K562 (cell line): ENCODE results near the gene SMC5. TPM values are rescaled to one million over a fixed set of nuclear protein-coding genes. Genes with fewer than 3 reads are reported as not detected.

ENCODE experiments used
- ATAC-seq: fragments of 200-7000 bp; cut with Tn5 transposase; 3 replicates; pipeline ENCODE4 v1.9.1; 2020; ENCODE audit warnings: moderate library complexity
- BruUV-seq: library from RNA; stranded (reverse); fragments of 400-500 nt; replicated peaks from 2 replicates; lab custom pipeline; 2021; lab: Mats Ljungman, UMichigan
- CTCF ChIA-PET: fragments of 300-600 bp; formaldehyde crosslinking; extraction: SDS; loops from one replicate; lab custom pipeline; 2021; ENCODE audit warnings: low intra/inter-chr PET ratio; lab: Yijun Ruan, JAX
- POLR2A ChIA-PET: fragments of 300-600, 350-650 bp; sonication (Branson Sonifier 250); formaldehyde crosslinking; extraction: SDS; loops from one replicate; lab custom pipeline; 2021; ENCODE audit warnings: antibody characterized with exemption, inconsistent platforms; lab: Yijun Ruan, JAX
- DNase-seq, 4 experiments: peaks; one replicate each; pipeline versions ENCODE4 v3.0.0 to v3.0.0-alpha.2; 2011 to 2018; ENCODE audit warnings: low spot score in 3 of 4, mixed read lengths in 3 of 4; ENCODE audit errors: extremely low read depth in 1 of 4
- FAIRE-seq: peaks from 2 replicates; lab custom pipeline; 2011; peaks lifted over from hg19 to GRCh38; lab: Jason Lieb, UNC
- H2AFZ ChIP-seq: 2 replicates; pipeline ENCODE4 v1.6.0; 2011; ENCODE audit warnings: low read depth, low read length, control low read depth, inconsistent platforms
- H3K27ac ChIP-seq: fragments of 200-600 bp; 3 replicates; pipeline ENCODE4 v1.8.0; 2011; ENCODE audit warnings: low read depth, mild to moderate bottlenecking, control low read depth, inconsistent platforms, low read length, moderate library complexity, mixed read lengths; ENCODE audit errors: extremely low read depth
- H3K27me3 ChIP-seq, 2 experiments: fragments of 300-600 bp in 1 of 2; 2 replicates in 1 of 2; 3 replicates in 1 of 2; pipeline versions ENCODE4 v1.6.0 to v1.8.0; 2011; ENCODE audit warnings: inconsistent platforms in 2 of 2, low read length in 2 of 2, mild to moderate bottlenecking in 1 of 2, mixed read lengths in 1 of 2, moderate library complexity in 1 of 2; ENCODE audit not compliant: control insufficient read depth in 2 of 2, insufficient read depth in 2 of 2
- H3K36me3 ChIP-seq: fragments of 300-600 bp; 3 replicates; pipeline ENCODE4 v1.8.0; 2011; ENCODE audit warnings: mild to moderate bottlenecking, low read length, inconsistent platforms; ENCODE audit not compliant: control insufficient read depth, insufficient read depth
- H3K4me1 ChIP-seq, 2 experiments: fragments of 200-600 bp in 1 of 2; replicated peaks in 1 of 2; 2 replicates in 1 of 2; 3 replicates in 1 of 2; pipeline versions ENCODE4 v1.5.1 to v1.8.0; 2011; ENCODE audit warnings: inconsistent platforms in 2 of 2, low read length in 2 of 2, mild to moderate bottlenecking in 1 of 2, mixed read lengths in 1 of 2, moderate library complexity in 1 of 2; ENCODE audit not compliant: control insufficient read depth in 2 of 2, insufficient read depth in 2 of 2
- H3K4me2 ChIP-seq: 2 replicates; pipeline ENCODE4 v1.6.1; 2011; ENCODE audit warnings: low read length, control low read depth, inconsistent platforms, mixed read lengths; ENCODE audit not compliant: insufficient read depth
- H3K4me3 ChIP-seq: fragments of 200-600 bp; sonication (generic), shearing (Covaris generic); 2 replicates; pipeline ENCODE4 v1.5.1; 2016; ENCODE audit warnings: control low read depth, inconsistent platforms
- H3K79me2 ChIP-seq: fragments of 200-600 bp; 3 replicates; pipeline ENCODE4 v1.8.0; 2011; ENCODE audit warnings: low read length, inconsistent platforms; ENCODE audit not compliant: control insufficient read depth, insufficient read depth
- H3K9ac ChIP-seq, 2 experiments: 2 replicates each; pipeline versions ENCODE4 v1.6.0 to v1.6.1; 2011; ENCODE audit warnings: low read depth in 2 of 2, low read length in 2 of 2, control low read depth in 1 of 2, inconsistent platforms in 1 of 2, mild to moderate bottlenecking in 1 of 2, mixed read lengths in 1 of 2; ENCODE audit not compliant: insufficient read depth in 1 of 2
- H3K9me1 ChIP-seq: one replicate; pipeline ENCODE4 v1.6.0; 2011; ENCODE audit warnings: inconsistent platforms, mild to moderate bottlenecking, low read length, moderate library complexity; ENCODE audit not compliant: control insufficient read depth, insufficient read depth
- H3K9me3 ChIP-seq: replicated peaks from 2 replicates; pipeline ENCODE4 v1.5.1; 2011; ENCODE audit warnings: low read depth, low read length, inconsistent platforms; ENCODE audit not compliant: control insufficient read depth, insufficient read depth
- H4K20me1 ChIP-seq: replicated peaks from 2 replicates; pipeline ENCODE4 v1.6.1; 2011; ENCODE audit warnings: low read length, inconsistent platforms, mixed read lengths; ENCODE audit not compliant: control insufficient read depth, insufficient read depth
- ATF4 ChIP-seq: fragments of 450-650 bp; formaldehyde crosslinking; IDR thresholded peaks from 2 replicates; pipeline ENCODE4 v1.4.0; 2022; ENCODE audit warnings: mild to moderate bottlenecking, moderate library complexity
- BCOR ChIP-seq: fragments of 450-650 bp; IDR thresholded peaks from 2 replicates; pipeline ENCODE4 v1.6.1; 2016
- LARP7 ChIP-seq: fragments of 450-650 bp; IDR thresholded peaks from 2 replicates; pipeline ENCODE4 v1.6.1; 2016
- MTA3 ChIP-seq: fragments of 450-650 bp; formaldehyde crosslinking; IDR thresholded peaks from 2 replicates; pipeline ENCODE4 v1.6.1; 2017; ENCODE audit warnings: mild to moderate bottlenecking, borderline replicate concordance
- POLR2AphosphoS5 ChIP-seq: IDR thresholded peaks from 2 replicates; pipeline ENCODE4 v1.6.1; 2011; ENCODE audit warnings: mild to moderate bottlenecking, low read depth, low read length, moderate library complexity; ENCODE audit not compliant: control insufficient read depth, insufficient read depth
- RUNX1 ChIP-seq: sonication (generic); IDR thresholded peaks from 2 replicates; pipeline ENCODE4 v1.6.1; 2016; ENCODE audit warnings: antibody characterized with exemption, low read depth
- STAT5B ChIP-seq: fragments of 250-450 bp; sonication (Bioruptor Pico); IDR thresholded peaks from 2 replicates; pipeline ENCODE4 v1.8.0; 2021; ENCODE audit warnings: mild to moderate bottlenecking, inconsistent platforms
- ZBTB7A ChIP-seq: IDR thresholded peaks from 2 replicates; pipeline ENCODE4 v1.6.1; 2011; ENCODE audit warnings: low read depth, mild to moderate bottlenecking, low read length, moderate library complexity, borderline replicate concordance; ENCODE audit not compliant: control insufficient read depth
- ZNF253 ChIP-seq: fragments of 250-450 bp; sonication (Bioruptor Pico); conservative IDR thresholded peaks from 2 replicates; pipeline ENCODE4 v1.6.1; 2021; ENCODE audit warnings: mild to moderate bottlenecking
- ZNF551 ChIP-seq: fragments of 250-450 bp; sonication (Bioruptor Pico); IDR thresholded peaks from 2 replicates; pipeline ENCODE4 v1.5.0; 2021; ENCODE audit warnings: mild to moderate bottlenecking, moderate library complexity
- WGBS: fragments of 100-300 bp; shearing (Covaris generic); methylation state at CpG from one replicate; pipeline ENCODE4 v1.1.6; 2016; ENCODE audit warnings: low coverage, mixed read lengths; ENCODE audit not compliant: insufficient coverage; ENCODE audit errors: missing lambda C conversion rate; 5-methylcytosine and 5-hydroxymethylcytosine counted together
- in situ Hi-C: fragments of 300-500 bp; cut with MboI; formaldehyde crosslinking; loops from 4 replicates; pipeline ENCODE4 v1.15.0; 2018; ENCODE audit warnings: inconsistent platforms, mixed read lengths
- intact Hi-C: fragments of 100-400 bp; cut with micrococcal nuclease; formaldehyde crosslinking; loops from 2 replicates; pipeline ENCODE4 v1.14.2; 2022
- polyA plus RNA-seq, 8 experiments: library from polyadenylated mRNA; depleted of rRNA in 4 of 8; stranded (reverse) in 5 of 8; unstranded in 3 of 8; fragments of >200 nt; fragmentation: Nextera tagmentation in 2 of 8; fragmentation: Illumina TruSeq in 1 of 8; extraction: Ambion mirVana in 2 of 8; extraction: Trizol in 1 of 8; gene quantifications; 2 replicates each; pipeline versions ENCODE4 v1.2.1 to v1.2.3, GENCODE V29; 2011 to 2014; ENCODE audit warnings: inconsistent platforms in 1 of 8, missing spikeins in 1 of 8
- total RNA-seq, 7 experiments: library from RNA; depleted of rRNA in 6 of 7; stranded (reverse); fragments of >200 nt in 6 of 7; fragmentation: Illumina TruSeq in 2 of 7; extraction: Trizol in 2 of 7; gene quantifications; 2 replicates each; pipeline versions ENCODE4 v1.2.1 to v1.2.3, GENCODE V29; 2011 to 2021; ENCODE audit warnings: low replicate concordance in 1 of 7
- TF ChIP-seq, protein P1 (sequence below): fragments of 250-450 bp; sonication (Bioruptor Pico); IDR thresholded peaks from 2 replicates; pipeline ENCODE4 v1.4.0; 2020; ENCODE audit warnings: mild to moderate bottlenecking, moderate library complexity, borderline replicate concordance
- TF ChIP-seq, protein P2 (sequence below), 2 experiments: IDR thresholded peaks in 1 of 2; conservative IDR thresholded peaks in 1 of 2; 2 replicates each; pipeline ENCODE4 v1.6.1; 2016; ENCODE audit warnings: low read depth in 2 of 2, mild to moderate bottlenecking in 1 of 2, missing compliant biosample characterization in 1 of 2, missing genetic modification characterization in 1 of 2, moderate library complexity in 1 of 2

The SMC5 gene
- total and polyA plus RNA-seq, 9 of the 15 experiments (the other 6 are each of a cell fraction or from before 2014, with no cell fraction given) = 3.5 to 43.2 (median 21.4) TPM

DNA sequence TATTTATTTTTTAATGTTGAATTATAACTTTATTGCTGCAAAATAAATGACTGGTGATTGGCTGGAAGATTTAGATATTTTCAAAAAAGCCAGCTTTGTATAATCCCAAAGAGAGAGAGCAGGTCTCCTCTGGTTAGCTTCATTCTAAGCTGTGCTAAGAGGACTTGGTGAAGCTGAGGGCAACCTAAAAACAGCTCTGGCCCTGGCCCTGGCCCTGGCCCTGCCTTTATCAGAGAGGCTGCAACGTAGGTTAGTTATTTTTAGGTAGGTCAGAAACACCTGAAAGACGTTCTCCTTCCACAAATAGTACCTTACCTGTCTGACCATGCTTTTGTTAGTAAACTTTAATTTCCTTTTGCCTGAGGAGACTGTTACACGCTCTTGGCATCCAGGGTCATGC lies 97.0 kb downstream of the SMC5 start (continued):
- TF ChIP-seq ZNF253 (CRISPR knock-in tag) (no peak), STAT5B (CRISPR knock-in tag) (no peak), ZBTB7A (no peak), LARP7 (no peak), ATF4 (CRISPR knock-in tag) (no peak)

DNA sequence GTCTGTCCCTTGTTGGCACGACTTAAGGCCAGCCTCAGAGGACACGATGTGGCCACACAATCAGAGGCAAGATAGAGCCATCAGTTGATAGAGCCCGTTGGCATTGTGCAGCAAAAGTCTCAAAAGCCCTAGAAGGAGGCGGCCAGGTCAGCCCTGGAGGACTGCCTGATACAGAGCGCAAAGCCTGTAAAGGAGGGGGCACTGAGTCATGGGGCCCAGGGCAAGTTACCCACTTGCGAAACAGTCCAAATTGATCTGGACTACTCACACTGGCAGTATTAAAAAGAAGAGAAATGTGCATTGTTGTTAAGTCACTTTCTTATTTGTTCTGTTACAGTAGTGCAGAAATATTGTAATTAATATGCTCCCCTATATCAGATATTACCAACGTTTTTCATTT lies 104.2 kb downstream of the SMC5 start:
- Histone ChIP-seq H3K9me1 (no peaks in the 10 kb centered on the region), H3K27me3 (no peaks in the 10 kb centered on the region), H3K4me2 (no peak overlapping the region), H3K9ac (no peak overlapping the region), H3K27ac (no peak overlapping the region), H3K4me1 (no peaks in the 10 kb centered on the region; a peak in 1 of 5 replicates), H3K4me3 (no peak overlapping the region), H3K9me3 (no peaks in the 10 kb centered on the region), H3K79me2 (no peaks in the 10 kb centered on the region), H3K36me3 (no peaks in the 10 kb centered on the region), H4K20me1 (no peaks in the 10 kb centered on the region), H2AFZ (no peak overlapping the region)
- DNase-seq (no peak), FAIRE-seq (no peak), ATAC-seq (no peak)
- intact Hi-C loops = no loop called here
- in situ Hi-C loops = no loop called here
- POLR2A ChIA-PET = interaction anchor here (1.5 kb wide), 1 partner anchor 56 kb away, joined by 3 read pairs; no protein-coding TSS in a partner anchor
- CTCF ChIA-PET = no interaction called here
- TF ChIP-seq POLR2AphosphoS5 = no peak
- no peak for TF ChIP-seq RUNX1
- TF ChIP-seq BCOR = no peak
- TF ChIP-seq MTA3 = no peak
- TF ChIP-seq, protein P1, sequence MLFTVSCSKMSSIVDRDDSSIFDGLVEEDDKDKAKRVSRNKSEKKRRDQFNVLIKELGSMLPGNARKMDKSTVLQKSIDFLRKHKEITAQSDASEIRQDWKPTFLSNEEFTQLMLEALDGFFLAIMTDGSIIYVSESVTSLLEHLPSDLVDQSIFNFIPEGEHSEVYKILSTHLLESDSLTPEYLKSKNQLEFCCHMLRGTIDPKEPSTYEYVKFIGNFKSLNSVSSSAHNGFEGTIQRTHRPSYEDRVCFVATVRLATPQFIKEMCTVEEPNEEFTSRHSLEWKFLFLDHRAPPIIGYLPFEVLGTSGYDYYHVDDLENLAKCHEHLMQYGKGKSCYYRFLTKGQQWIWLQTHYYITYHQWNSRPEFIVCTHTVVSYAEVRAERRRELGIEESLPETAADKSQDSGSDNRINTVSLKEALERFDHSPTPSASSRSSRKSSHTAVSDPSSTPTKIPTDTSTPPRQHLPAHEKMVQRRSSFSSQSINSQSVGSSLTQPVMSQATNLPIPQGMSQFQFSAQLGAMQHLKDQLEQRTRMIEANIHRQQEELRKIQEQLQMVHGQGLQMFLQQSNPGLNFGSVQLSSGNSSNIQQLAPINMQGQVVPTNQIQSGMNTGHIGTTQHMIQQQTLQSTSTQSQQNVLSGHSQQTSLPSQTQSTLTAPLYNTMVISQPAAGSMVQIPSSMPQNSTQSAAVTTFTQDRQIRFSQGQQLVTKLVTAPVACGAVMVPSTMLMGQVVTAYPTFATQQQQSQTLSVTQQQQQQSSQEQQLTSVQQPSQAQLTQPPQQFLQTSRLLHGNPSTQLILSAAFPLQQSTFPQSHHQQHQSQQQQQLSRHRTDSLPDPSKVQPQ = no peak
- TF ChIP-seq, protein P2, sequence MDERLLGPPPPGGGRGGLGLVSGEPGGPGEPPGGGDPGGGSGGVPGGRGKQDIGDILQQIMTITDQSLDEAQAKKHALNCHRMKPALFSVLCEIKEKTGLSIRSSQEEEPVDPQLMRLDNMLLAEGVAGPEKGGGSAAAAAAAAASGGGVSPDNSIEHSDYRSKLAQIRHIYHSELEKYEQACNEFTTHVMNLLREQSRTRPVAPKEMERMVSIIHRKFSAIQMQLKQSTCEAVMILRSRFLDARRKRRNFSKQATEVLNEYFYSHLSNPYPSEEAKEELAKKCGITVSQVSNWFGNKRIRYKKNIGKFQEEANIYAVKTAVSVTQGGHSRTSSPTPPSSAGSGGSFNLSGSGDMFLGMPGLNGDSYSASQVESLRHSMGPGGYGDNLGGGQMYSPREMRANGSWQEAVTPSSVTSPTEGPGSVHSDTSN (CRISPR knock-in tag; IDR thresholded peaks at IDR 0.05; ENCODE audit: low read depth) = no peak
- TF ChIP-seq, protein P2 (tag; conservative IDR thresholded peaks at IDR 0.05; ENCODE audit: low read depth) = no peak
- no peak for TF ChIP-seq ZNF551 (CRISPR knock-in tag)
- no TSS peak for BruUV-seq
- WGBS = 71% methylated on average over 5 of the region's 7 CpGs
